Skin of body (tissue), 2 donors: ENCODE measurements around the gene BMP5. TPM values are rescaled to one million over a fixed set of nuclear protein-coding genes. Genes with fewer than 3 reads are reported as not detected.

Experiments
- DNase-seq: peaks from one replicate; lab custom pipeline; 2025; lab: John Stamatoyannopoulos, UW
- total RNA-seq: library from RNA; depleted of rRNA; stranded (reverse); fragments of >200 nt; gene quantifications from one replicate; pipeline ENCODE4 v1.2.3, GENCODE V29; 2014

Gene BMP5
- total RNA-seq, 1 donor from 2014 or later: 5.0 TPM

GRCh38 chr6:55872866-55873265 lies 2.5 kb downstream of the BMP5 start:
- DNase-seq: no peak

GRCh38 chr6:55870181-55870813 lies 5.1 kb downstream of the BMP5 start:
- DNase-seq: no peak

- DNase-seq: no peak
Observed at GRCh38 chr6:55869674-55870073, 5.7 kb downstream of the BMP5 start.

GRCh38 chr6:55868771-55869479 lies 6.5 kb downstream of the BMP5 start:
- DNase-seq: no peak

GRCh38 chr6:55868176-55868575 lies 7.2 kb downstream of the BMP5 start:
- no peak for DNase-seq

- DNase-seq: no peak
Observed at GRCh38 chr6:55866128-55866527, 9.3 kb downstream of the BMP5 start.

- no peak for DNase-seq
Observed at GRCh38 chr6:55853008-55854001, 22.1 kb downstream of the BMP5 start.

- DNase-seq: no peak
Observed at GRCh38 chr6:55841341-55841740, 34.0 kb downstream of the BMP5 start.

- DNase-seq: no peak
Observed at GRCh38 chr6:55839080-55839479, 36.3 kb downstream of the BMP5 start.

GRCh38 chr6:55836945-55837344 lies 38.4 kb downstream of the BMP5 start:
- no peak for DNase-seq

GRCh38 chr6:55836481-55836880 lies 38.9 kb downstream of the BMP5 start:
- DNase-seq: no peak

- no peak for DNase-seq
Observed at GRCh38 chr6:55835220-55835619, 40.2 kb downstream of the BMP5 start.

- no peak for DNase-seq
Observed at GRCh38 chr6:55833284-55833683, 42.1 kb downstream of the BMP5 start.

- no peak for DNase-seq
Observed at GRCh38 chr6:55827818-55828522, 47.4 kb downstream of the BMP5 start.

GRCh38 chr6:55826941-55827340 lies 48.4 kb downstream of the BMP5 start:
- DNase-seq: no peak

- peak; percentile 12 for DNase-seq
Observed at GRCh38 chr6:55825402-55826051, 49.9 kb downstream of the BMP5 start.

GRCh38 chr6:55822815-55823214 lies 52.6 kb downstream of the BMP5 start:
- no peak for DNase-seq

- DNase-seq: no peak
Observed at GRCh38 chr6:55822005-55822404, 53.4 kb downstream of the BMP5 start.

- no peak for DNase-seq
Observed at GRCh38 chr6:55820696-55821095, 54.7 kb downstream of the BMP5 start.

- no peak for DNase-seq
Observed at GRCh38 chr6:55819811-55820210, 55.6 kb downstream of the BMP5 start.

GRCh38 chr6:55818482-55818881 lies 56.9 kb downstream of the BMP5 start:
- DNase-seq: no peak
